ENCODE measurements around the gene FHIP1B.

DNA sequence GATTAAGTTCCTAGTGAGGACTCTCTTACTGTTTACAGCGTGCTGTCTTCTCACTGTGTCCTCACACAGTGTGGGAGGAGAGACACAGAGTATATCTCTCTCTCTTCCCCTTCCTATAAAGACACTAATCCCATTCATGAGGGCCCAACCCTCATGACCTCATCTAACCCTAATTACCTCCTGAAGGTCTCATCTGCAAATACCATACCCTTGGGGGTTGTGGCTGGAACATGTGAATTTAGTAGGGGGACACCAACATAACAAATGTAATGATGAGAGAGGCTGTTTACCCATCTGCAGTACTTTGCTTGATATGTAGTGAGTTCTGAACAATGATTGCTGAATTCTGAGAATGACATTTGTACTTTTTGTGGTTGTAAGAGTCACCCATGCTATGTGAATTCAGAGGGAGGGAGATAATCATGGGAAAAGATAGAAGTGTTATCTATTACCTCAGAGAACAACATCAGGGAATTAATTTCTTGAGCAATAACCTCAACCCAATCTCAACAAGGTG lies 40.3 kb downstream of the FHIP1B start:
- TF ChIP-seq, protein P1, sequence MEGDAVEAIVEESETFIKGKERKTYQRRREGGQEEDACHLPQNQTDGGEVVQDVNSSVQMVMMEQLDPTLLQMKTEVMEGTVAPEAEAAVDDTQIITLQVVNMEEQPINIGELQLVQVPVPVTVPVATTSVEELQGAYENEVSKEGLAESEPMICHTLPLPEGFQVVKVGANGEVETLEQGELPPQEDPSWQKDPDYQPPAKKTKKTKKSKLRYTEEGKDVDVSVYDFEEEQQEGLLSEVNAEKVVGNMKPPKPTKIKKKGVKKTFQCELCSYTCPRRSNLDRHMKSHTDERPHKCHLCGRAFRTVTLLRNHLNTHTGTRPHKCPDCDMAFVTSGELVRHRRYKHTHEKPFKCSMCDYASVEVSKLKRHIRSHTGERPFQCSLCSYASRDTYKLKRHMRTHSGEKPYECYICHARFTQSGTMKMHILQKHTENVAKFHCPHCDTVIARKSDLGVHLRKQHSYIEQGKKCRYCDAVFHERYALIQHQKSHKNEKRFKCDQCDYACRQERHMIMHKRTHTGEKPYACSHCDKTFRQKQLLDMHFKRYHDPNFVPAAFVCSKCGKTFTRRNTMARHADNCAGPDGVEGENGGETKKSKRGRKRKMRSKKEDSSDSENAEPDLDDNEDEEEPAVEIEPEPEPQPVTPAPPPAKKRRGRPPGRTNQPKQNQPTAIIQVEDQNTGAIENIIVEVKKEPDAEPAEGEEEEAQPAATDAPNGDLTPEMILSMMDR (conservative IDR thresholded peaks at IDR 0.05; ENCODE audit: low read length), result no peak
- TF ChIP-seq EZH2phosphoT487 (IDR thresholded peaks at IDR 0.05; ENCODE audit: borderline replicate concordance, low read depth, low read length), result no peak
